ENCODE measurements around the gene REXO5.

DNA sequence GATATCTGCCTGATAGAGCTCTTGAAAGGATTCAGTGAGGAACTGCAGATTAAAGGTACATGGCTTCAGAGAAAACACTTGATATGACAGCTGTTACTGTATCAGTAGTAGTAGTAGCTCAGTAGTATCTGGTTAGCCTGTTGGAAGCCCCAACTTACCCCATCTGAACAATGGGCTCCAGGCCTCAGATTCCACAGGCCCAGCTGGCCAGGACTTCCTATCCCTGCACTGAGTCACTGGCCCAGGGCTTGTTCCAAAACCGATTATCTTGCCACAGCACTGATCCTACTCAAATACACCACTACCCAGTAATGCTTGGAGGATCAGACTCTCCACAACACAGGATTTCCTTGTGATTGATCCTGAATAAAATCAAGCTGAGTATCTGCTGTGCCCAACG lies 61.3 kb downstream of the REXO5 start:
- TF ChIP-seq POLR2AphosphoS5 (IDR thresholded peaks at IDR 0.05) = no peak
- no peak for TF ChIP-seq POLR2A (IDR thresholded peaks at IDR 0.05)
- TF ChIP-seq, protein P1, sequence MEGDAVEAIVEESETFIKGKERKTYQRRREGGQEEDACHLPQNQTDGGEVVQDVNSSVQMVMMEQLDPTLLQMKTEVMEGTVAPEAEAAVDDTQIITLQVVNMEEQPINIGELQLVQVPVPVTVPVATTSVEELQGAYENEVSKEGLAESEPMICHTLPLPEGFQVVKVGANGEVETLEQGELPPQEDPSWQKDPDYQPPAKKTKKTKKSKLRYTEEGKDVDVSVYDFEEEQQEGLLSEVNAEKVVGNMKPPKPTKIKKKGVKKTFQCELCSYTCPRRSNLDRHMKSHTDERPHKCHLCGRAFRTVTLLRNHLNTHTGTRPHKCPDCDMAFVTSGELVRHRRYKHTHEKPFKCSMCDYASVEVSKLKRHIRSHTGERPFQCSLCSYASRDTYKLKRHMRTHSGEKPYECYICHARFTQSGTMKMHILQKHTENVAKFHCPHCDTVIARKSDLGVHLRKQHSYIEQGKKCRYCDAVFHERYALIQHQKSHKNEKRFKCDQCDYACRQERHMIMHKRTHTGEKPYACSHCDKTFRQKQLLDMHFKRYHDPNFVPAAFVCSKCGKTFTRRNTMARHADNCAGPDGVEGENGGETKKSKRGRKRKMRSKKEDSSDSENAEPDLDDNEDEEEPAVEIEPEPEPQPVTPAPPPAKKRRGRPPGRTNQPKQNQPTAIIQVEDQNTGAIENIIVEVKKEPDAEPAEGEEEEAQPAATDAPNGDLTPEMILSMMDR (IDR thresholded peaks at IDR 0.05) = no peak

Measured in upper lobe of left lung (tissue), 4 donors.